DMS53 treated with DMSO at 0.1 percent for 48 hours (cell line): Measurements from ENCODE around the gene SHCBP1.

Source experiments
- DNase-seq: peaks from one replicate; lab custom pipeline; 2025; ENCODE audit not compliant: unreplicated experiment; lab: John Stamatoyannopoulos, UW

The SHCBP1 gene

DNA sequence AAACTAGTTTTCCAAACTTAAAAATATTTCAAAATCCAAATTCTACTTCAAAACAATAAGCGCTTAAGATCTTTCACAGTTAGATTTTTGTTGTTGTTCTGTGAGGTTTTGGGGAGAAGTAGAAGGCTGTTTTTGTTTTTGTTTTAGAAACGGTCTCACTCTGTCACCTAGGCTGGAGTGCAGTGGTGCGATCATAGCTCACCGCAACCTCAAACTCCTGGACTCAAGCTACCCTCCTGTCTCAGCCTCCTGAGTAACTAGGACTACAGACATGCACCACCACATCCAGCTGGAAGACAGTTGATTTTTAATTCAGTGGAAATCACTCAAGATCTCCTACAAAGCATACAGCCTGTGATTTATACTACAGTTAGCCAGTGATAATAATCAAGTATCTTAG, 2.7 kb downstream of the SHCBP1 start:
- DNase-seq = no peak

DNA sequence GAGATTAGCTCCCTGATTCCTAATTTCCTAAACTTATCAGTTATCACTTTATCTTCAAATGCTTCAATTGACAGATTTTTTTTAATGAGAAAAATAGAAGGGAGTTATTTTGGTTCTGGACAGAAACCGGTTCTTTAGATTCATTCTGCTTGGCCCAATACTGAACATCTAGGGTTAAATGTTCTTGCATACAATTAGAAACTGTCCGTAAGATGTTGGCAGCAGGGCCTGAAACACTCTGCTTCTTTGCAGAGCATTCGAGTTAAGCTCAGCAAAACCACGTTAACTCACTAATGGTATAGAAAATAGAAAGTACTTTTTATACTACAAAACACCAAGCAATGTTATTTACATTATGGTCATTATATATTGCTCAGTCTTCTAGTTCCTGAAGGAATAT, 7.2 kb downstream of the SHCBP1 start:
- DNase-seq = no peak

DNA sequence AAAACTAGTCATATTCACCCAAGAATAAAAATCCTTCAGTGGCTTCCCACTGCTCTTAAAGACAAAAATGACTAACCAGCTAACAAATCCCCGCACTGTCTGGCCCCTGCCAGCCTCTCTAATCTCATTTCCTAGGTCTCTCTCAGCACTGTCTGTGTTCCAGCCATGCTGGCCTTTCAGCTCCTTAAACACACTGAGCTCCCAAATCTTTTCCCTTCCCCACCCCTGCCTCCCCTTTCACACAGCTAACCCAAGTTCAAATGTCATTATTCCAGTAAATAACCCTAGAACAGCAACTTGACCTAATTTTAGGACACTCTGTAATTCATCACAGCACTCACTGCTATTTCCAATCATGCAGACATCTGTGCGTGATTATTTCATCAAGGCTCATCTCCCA, 7.8 kb downstream of the SHCBP1 start:
- DNase-seq = no peak

- no peak for DNase-seq
Observed at GRCh38 chr16:46612121-46612520, 9.1 kb downstream of the SHCBP1 start.

GRCh38 chr16:46607529-46607928, 13.7 kb downstream of the SHCBP1 start:
- DNase-seq = peak; percentile 11

- DNase-seq = no peak
Observed at GRCh38 chr16:46606231-46606630, 14.9 kb downstream of the SHCBP1 start.

DNA sequence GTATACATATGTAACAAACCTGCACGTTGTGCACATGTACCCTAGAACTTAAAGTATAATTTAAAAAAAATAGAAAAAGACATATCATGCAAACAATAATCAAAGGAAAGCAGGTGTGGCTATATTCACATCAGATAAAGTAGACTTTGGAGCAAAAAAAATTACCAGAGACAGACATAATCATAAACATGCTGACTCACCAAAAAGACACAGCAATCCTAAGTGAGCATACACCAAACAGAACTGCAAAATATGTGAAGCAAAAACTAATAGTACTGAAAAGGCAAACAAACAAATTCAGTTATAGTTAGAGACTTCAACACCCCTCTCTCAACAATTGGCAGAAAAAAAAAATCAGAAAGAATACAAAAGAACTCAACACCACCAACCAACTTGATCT, 29.9 kb downstream of the SHCBP1 start:
- no peak for DNase-seq

- DNase-seq = no peak
Observed at GRCh38 chr16:46586011-46586577, 35.1 kb downstream of the SHCBP1 start.

- no peak for DNase-seq
Observed at GRCh38 chr16:46583036-46583435, 38.1 kb downstream of the SHCBP1 start.

- DNase-seq = no peak
Observed at GRCh38 chr16:46582313-46582712, 38.9 kb downstream of the SHCBP1 start.

- no peak for DNase-seq
Observed at GRCh38 chr16:46577988-46578579, 43.1 kb downstream of the SHCBP1 start.

DNA sequence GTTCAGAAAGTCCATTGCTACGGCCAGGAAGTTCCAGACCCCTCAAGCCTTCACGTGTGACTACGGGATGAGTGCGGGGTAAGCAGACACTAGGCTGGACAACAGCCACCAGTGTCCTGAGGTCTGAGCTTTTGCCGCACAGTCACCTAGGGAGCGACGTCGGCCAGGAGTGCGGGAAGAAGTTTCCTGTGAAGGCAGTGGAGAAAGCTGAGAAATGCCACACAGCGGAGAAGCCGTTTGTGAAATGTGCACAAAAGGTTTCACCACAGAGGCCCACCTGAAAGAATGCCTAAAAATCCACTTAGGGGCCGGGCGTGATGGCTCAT, 47.4 kb downstream of the SHCBP1 start:
- no peak for DNase-seq

DNA sequence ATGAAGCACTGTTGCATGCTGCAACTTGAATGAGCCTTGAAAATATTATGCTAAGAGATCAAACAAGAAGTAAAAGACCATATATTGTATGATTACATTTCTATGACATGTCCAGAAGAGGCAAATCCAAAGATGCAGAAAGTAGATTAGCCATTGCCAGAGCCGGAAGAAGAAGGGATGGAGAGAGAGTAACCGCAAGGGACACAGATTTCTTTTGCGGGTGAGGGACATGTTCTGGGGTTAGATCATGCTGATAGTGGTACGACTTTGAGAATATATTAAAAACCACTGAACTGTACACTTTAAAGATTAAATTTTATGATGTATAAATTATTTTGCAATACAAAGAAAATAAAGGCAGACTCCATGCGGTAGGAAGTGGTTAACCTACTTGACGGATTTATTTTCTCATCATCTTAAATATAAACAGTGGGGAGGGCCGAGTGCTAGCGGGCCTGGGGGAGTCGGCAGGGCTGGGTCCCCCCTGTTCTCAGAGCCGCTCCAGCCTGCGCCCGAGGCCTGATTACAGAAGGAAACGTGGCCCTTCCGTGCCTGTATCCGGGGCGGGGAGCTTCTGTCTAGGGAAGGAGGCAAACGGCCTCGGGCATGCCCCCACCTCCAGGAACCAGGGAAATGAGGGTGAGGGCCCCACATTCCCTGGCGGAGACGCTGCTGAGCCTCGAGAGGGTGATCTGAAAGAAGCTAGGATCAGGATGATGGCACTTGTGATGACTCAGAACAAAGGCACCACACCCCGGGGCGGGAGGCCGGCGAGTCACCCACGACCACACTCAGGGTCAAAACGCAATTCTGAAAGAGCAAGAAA, 48.0 kb downstream of the SHCBP1 start:
- no peak for DNase-seq

GRCh38 chr16:46569231-46569735, 51.9 kb downstream of the SHCBP1 start:
- no peak for DNase-seq

DNA sequence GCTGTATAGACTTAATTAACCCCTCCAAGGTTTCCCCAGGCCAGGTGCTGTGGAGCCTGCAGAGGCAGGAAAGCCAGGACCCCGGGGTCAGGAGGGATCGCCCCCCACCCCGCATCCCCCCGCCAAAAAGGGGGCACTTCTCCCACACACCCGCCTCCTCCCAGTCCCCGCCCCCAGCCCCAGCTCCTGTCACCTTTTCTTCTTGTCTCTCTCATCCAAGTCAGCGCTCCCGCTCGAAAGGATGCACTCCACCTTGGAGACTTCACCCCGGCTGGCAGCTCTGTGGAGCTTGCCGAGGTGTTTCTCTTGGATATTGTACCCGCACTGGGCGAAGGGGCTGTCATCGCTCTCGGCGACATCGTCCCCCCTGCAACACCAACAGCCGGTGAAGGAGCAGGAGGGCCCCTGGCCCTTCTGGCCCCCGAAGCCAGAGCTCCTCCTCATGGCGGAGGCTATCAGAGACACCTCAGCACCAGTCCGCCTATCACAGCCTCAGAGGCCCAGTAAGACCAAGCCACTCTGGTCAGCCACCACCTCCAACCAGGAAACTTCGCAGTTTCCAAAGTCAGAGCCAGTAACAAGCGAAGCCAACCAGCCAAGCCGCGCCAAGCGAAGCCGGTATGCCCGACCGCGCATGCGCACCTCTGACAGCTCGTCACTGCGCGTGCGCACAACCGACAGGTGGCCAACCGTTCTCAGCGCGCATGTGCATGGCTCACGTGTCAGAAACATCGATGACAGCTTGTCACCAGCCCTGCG, 52.5 kb downstream of the SHCBP1 start:
- peak; percentile 66 for DNase-seq

- no peak for DNase-seq
Observed at GRCh38 chr16:46562979-46563378, 58.2 kb downstream of the SHCBP1 start.

DNA sequence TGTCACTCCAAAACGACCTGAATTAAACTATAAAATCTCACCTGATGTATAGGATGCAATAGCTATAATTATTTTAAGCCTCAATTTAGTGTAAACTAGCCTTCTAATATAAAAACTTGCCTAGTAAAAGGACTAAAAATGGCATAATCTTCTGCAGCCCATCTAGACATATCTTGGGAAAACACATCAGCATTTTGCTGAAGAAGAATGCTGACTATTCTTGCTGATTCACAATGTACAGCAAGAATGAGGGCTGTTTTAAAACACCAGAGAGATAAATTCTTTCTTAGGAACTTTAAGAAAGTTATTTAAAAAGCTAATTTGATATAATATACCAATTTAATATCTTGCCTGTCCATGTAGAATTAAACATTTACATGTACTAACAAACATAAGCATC, 63.2 kb downstream of the SHCBP1 start:
- no peak for DNase-seq

GRCh38 chr16:46555951-46556350, 65.2 kb downstream of the SHCBP1 start:
- DNase-seq = no peak

DNA sequence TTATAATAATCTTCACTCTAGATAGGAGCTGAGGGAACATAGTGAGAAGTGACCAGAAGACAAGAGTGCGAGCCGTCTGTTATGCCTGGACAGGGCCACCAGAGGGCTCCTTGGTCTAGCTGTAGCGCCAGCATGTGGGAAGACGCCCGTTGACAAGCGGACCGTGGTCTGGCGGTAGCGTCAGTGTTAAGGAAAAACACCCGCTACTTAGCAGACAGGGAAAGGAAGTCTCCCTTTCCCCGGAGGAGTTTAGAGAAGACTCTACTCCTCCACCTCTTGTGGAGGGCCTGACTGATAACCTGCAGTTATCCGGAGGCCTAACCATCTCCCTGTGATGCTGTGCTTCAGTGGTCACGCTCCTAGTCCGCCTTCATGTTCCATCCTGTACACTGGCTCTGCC, 66.7 kb downstream of the SHCBP1 start:
- DNase-seq = peak; percentile 57

- DNase-seq = no peak
Observed at GRCh38 chr16:46549477-46549876, 71.7 kb downstream of the SHCBP1 start.
